ENCODE data around the gene IGSF21.

DNA sequence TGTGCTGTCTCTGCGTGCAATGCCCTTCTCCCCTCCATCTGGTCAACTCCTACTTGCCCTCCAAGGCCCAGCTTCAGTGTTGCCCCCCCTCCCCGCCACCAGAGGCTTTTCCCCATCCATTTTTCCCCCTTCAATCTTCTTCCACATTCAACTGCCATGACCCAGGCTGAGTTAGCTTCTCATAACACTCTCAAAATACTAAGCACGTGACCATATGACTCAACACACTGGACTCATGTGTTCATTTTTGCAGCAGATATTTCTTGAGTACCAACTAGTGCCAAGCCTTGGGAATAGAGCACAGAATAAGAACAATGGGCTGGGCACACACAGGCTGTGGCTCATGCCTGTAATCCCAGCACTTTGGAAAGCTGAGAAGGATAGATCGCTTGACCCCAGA lies 132.1 kb downstream of the IGSF21 start:
- TF ChIP-seq, protein P1, sequence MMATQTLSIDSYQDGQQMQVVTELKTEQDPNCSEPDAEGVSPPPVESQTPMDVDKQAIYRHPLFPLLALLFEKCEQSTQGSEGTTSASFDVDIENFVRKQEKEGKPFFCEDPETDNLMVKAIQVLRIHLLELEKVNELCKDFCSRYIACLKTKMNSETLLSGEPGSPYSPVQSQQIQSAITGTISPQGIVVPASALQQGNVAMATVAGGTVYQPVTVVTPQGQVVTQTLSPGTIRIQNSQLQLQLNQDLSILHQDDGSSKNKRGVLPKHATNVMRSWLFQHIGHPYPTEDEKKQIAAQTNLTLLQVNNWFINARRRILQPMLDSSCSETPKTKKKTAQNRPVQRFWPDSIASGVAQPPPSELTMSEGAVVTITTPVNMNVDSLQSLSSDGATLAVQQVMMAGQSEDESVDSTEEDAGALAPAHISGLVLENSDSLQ (IDR thresholded peaks at IDR 0.05), result no peak
- TF ChIP-seq CREM (IDR thresholded peaks at IDR 0.05; ENCODE audit: low read depth), result no peak
- TF ChIP-seq ATF7 (IDR thresholded peaks at IDR 0.05; ENCODE audit: low read depth), result no peak
- TF ChIP-seq, protein P2, sequence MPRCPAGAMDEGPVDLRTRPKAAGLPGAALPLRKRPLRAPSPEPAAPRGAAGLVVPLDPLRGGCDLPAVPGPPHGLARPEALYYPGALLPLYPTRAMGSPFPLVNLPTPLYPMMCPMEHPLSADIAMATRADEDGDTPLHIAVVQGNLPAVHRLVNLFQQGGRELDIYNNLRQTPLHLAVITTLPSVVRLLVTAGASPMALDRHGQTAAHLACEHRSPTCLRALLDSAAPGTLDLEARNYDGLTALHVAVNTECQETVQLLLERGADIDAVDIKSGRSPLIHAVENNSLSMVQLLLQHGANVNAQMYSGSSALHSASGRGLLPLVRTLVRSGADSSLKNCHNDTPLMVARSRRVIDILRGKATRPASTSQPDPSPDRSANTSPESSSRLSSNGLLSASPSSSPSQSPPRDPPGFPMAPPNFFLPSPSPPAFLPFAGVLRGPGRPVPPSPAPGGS (IDR thresholded peaks at IDR 0.05; ENCODE audit: borderline replicate concordance, insufficient read depth, low read depth, low read length, poor library complexity, severe bottlenecking), result no peak
- TF ChIP-seq, protein P3, sequence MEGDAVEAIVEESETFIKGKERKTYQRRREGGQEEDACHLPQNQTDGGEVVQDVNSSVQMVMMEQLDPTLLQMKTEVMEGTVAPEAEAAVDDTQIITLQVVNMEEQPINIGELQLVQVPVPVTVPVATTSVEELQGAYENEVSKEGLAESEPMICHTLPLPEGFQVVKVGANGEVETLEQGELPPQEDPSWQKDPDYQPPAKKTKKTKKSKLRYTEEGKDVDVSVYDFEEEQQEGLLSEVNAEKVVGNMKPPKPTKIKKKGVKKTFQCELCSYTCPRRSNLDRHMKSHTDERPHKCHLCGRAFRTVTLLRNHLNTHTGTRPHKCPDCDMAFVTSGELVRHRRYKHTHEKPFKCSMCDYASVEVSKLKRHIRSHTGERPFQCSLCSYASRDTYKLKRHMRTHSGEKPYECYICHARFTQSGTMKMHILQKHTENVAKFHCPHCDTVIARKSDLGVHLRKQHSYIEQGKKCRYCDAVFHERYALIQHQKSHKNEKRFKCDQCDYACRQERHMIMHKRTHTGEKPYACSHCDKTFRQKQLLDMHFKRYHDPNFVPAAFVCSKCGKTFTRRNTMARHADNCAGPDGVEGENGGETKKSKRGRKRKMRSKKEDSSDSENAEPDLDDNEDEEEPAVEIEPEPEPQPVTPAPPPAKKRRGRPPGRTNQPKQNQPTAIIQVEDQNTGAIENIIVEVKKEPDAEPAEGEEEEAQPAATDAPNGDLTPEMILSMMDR (IDR thresholded peaks at IDR 0.05 in 2 of 3, conservative IDR thresholded peaks at IDR 0.05 in 1 of 3; ENCODE audit: control insufficient read depth in 2 of 3, extremely low read depth in 1 of 3, insufficient read depth in 1 of 3, low read depth in 3 of 3, low read length in 3 of 3), result no peak
- no peak for TF ChIP-seq KDM1A (IDR thresholded peaks at IDR 0.05; ENCODE audit: borderline replicate concordance)
- no peak for TF ChIP-seq RFX5 (IDR thresholded peaks at IDR 0.05; ENCODE audit: low read depth, low read length)

Measured in GM12878 (cell line).